Left colon (tissue), 2 donors: ENCODE measurements around the gene ABHD8. TPM values are rescaled to one million over a fixed set of nuclear protein-coding genes. Genes with fewer than 3 reads are reported as not detected.

Experiments used
- ATAC-seq: fragments of 200-7000 bp; cut with Tn5 transposase; one replicate; pipeline ENCODE4 v1.9.1; 2020; ENCODE audit warnings: mild to moderate bottlenecking, moderate library complexity
- DNase-seq, 2 donors: peaks; one replicate each; pipeline ENCODE4 v3.0.0-alpha.2; 2020
- intact Hi-C, 2 donors: fragments of 100-400 bp; cut with DNase I in 1 of 2; cut with micrococcal nuclease in 1 of 2; formaldehyde crosslinking; loops; one replicate each; pipeline versions ENCODE4 v1.11.2 to v1.14.0; 2022; cut with DNase I, micrococcal nuclease
- long read RNA-seq: library from polyadenylated mRNA; unstranded; transcript quantifications from one replicate; pipeline ENCODE4 v2.0.0, GENCODE V29; 2021
- total RNA-seq, 2 donors: library from RNA; stranded (reverse); fragmentation: NEBNext Ultra II Directional; extraction: Animal tissue kit (Norgen Biotek cat#: 25700); gene quantifications; one replicate each; pipeline ENCODE4 v1.2.1, GENCODE V29; 2021
- donor health status: DM: no; HTN: no; CAD: no.
- donor health status: DM: yes; HTN: yes; CAD: no.

The ABHD8 gene, protein sequence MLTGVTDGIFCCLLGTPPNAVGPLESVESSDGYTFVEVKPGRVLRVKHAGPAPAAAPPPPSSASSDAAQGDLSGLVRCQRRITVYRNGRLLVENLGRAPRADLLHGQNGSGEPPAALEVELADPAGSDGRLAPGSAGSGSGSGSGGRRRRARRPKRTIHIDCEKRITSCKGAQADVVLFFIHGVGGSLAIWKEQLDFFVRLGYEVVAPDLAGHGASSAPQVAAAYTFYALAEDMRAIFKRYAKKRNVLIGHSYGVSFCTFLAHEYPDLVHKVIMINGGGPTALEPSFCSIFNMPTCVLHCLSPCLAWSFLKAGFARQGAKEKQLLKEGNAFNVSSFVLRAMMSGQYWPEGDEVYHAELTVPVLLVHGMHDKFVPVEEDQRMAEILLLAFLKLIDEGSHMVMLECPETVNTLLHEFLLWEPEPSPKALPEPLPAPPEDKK
- 1 to 10 TPM; 5.6 to 6.0 TPM for total RNA-seq
- long read RNA-seq, transcript ABHD8-201 (5 exons, 2,090 nt): major isoform, 5 of 10 reads
- long read RNA-seq, partial matches to known transcripts: 4 of 10 reads
- long read RNA-seq, other reads (novel, unspliced or antisense): 1 of 10 reads

DNA sequence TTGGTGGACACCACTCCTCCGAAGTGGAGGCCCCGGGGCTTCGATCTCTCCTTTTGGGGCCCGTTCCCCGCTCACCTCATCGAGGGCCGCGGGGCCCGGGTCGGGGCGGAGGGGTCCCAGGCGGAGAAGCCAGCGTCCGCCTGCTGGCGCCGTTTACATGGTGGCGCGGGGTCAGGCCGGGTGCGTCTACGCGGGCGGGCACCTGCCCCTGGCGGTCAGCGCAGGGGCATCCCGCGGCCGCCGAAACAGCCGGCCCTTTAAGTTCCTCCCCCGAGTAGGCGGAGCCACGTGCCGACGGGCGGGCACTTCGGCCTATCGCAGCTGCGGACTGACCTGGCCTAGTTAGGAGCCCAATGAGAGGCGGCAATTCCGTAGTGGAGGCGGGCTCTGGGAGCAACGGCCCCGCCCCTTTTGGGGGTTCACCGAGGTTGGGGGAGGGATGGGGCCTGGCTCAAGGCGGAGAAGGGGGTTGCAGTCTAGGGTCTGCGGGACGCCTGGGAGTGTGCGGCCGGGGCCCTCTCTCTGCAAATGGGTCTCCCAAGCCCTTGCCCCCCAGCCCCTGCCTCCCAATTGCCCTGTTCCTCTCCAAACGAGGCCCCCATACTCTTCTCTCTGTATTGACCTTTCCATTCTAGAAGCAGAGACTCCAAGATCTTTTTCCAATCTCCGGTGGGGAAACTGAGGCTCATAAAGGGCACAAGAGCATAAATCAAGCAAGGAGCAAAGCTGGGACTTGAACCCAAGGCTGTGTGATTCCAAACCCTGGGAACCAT, at the start of gene ABHD8:
Gene ABHD8, minus strand, starts transcription at position 259 of the 773 bp plus-strand sequence. CDS start 1,809 bp downstream, outside the sequence.
- intact Hi-C loops: no loop called here
- DNase-seq (peak; percentile 96 to 97), ATAC-seq (peak; percentile 63)

DNA sequence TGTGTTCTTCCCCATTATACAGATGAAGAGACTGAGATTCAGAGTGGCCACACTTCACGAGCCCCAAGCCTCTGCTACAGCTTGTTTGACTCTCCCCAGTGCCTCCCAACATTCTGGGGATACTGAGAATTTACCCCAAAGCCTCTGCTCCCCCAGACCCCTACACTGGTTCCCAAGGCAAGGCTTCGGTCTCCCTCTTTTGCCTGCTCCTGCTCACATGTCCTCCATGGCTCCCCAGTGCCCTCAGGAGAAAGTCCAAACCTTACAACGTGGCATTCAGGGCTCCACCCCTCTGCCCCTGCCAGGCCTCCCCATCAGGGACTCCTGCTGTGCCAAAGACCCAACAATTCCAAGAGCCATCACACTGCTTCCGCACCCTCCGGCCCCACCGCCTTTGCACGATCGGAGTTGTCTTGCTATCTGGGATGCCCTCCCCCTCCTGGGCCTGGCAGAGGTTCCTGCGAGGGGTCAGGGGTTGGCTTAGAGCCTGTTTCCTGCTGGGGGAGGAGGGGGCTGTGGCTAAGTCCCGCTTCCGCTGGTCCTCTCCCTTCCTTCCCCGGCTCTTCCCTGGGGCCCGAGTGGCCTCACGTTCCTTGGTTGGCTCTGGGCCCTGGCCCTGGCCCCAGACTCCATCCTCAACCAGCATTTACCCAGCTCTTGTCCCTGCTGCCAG, 49.5 kb upstream of the ABHD8 start:
- DNase-seq: no peak
- intact Hi-C loops: no loop called here
- no peak for ATAC-seq

DNA sequence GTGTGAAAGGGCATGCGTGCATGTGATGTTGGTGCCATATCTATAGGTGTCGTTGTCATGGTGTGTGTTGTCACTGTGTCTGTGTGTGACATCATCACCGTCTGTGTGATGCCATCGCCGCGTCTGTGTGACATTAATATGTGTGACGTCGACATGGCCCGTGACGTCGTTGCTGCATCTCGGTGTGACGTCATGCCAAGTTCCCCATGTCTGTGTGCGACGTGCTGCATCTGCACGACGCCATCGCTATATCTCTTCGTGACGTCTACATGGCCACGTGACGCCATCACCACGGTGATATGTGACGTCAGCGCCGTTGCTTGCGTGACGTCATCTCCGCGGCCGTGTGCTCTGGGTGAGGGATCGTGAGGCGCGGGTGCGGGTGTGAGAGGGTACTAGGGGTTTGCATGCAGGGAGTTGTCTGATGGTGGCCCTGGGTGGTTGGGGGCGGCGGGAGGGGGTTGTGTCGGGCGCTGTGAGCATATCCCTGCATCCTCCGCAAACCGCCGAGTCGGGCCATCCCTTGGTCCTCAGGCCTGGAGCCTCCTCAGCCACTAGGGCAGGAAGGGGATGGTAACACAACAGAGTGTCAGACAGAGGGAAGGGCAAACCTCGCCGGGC, 48.7 kb upstream of the ABHD8 start:
- ATAC-seq (no peak), DNase-seq (no peak)
- intact Hi-C loops: no loop called here

DNA sequence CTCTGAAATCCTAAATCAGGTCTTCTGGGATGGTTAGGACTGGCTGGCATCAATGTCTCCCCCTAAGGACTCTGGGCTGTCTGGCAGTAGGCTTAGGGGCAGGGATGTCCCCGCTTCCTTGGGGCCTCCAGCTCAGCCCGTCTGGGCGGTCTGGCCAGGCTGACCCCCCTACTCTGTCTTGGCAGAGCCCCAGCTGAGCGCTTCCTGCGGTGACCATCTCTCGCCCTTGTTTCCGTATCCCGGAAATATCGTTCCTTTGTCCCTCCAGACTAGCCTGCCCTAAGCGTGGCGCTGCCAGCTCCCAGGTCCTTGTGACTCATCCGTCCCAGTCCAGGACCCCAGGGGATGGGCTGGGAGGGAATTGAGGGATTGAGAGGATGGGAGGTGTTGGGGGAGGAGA, 45.5 kb upstream of the ABHD8 start:
- ATAC-seq: no peak
- intact Hi-C loops: loop anchor here in 1 of 2 donors (5.0 kb wide), 1 partner anchor 39 kb away; no protein-coding TSS in a partner anchor
- peak; percentile 19 to 37 for DNase-seq

DNA sequence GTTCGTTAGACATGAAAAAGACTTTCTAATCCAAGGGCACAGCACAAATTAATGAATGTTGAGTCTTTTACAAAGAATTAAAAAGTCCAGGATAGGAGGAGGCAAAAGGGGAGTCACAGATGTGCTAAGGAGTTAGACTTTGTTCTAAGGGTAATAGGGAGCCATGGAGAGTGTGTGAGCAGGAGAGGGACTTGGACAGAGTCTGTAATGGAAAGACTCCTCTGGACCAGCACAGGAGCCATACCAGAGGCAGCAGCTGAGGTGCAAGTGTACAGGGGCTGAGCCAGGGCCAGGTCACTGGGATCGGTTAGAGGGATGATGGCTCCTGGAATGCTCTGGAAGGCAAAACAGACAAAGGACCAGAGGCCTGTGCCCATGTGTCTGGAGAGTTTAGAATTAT, 44.7 kb upstream of the ABHD8 start:
- ATAC-seq (no peak), DNase-seq (no peak)
- intact Hi-C loops: loop anchor here in 1 of 2 donors (5.0 kb wide), 1 partner anchor 39 kb away; no protein-coding TSS in a partner anchor

DNA sequence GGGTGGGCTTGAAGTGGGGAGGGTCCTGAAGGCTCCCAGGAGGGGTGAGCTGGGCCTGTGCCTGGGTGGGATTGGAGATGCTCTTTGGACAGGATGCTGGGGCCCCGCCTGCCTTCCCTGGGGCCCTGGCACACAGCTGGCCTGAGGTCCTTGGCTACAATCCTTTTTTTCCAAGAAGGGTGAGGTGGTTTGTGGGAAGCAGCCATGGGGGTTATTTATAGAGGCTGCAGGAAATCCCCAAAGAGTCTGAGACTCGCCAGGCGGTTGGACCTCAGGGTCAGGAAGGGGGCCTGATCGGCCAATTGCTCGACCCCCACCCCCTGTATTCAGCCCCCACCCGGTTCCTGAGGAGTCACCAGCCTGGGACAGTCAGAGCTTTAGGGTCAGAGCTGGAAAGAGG, 44.1 kb upstream of the ABHD8 start:
- intact Hi-C loops: loop anchor here in 1 of 2 donors (5.0 kb wide), 1 partner anchor 40 kb away; no protein-coding TSS in a partner anchor
- no peak for ATAC-seq
- DNase-seq: no peak

DNA sequence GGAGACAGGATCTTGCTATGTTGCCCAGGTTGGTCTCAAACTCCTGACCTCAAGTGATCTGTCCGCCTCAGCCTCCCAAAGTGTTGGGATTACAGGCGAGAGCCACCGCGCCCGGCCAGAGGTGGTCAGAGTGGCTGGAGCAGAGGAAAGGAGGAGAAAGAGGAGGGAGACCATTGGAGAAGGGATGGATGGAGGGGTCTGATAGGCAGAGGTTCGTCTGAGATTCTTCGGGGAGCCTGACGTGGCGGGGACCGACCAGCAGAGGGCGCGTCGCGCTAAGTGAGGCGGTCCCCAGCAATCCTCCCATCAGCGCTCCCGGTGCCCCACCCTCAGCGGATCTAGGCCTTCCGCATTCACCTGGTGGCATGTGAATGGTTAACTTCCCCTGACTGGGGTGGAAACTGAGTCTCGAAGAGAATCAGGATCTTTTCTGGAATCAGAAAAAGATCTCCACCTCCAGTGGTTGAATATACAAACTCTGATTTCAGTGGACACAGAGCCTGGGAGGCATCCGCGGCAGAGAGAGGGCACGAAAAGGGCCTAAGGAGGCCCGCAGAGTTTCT, 43.0 kb upstream of the ABHD8 start:
- intact Hi-C loops: loop anchor here in 1 of 2 donors (5.0 kb wide), 1 partner anchor 41 kb away; no protein-coding TSS in a partner anchor
- peak; percentile 61 to 84 for DNase-seq
- ATAC-seq: peak; percentile 88

DNA sequence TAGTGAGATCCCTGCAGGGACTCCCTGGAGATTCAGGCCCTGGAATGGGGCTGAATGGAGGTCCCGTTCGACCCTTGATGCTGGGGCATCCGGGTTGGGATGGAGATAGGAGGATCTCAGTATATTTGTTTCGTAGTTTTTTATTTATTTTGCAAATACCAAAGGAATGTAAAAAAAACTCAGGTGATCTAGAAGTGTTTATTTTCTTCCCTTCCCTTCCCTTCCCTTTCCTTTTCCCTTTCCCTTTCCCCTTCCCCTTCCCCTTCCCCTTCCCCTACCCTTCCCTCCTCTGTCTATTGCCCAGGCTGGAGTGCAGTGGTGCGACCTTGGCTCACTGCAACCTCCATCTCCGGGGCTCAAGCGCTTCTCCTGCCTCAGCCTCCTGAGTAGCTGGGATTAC, 38.6 kb upstream of the ABHD8 start:
- DNase-seq (no peak), ATAC-seq (no peak)
- intact Hi-C loops: no loop called here

DNA sequence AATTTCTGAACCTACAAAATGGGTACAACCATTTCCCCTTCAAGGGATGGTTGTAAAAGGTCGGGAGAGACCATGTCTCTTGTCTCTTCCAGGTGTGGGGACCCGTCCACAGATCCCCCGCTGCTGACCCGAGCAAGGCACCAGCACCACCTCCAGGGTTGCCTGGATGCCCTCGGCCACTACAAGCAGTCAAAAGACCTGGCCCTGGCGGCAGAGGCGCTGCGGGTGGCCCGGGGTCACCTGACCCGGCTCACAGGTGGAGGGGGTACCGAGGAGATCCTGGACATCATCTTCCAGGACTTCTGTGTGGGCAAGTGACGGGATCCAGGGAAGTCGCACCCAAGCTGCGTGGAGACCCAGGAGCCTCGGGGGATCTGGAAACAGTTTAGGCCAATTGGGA, 38.2 kb upstream of the ABHD8 start:
- no peak for ATAC-seq
- no peak for DNase-seq
- intact Hi-C loops: no loop called here

DNA sequence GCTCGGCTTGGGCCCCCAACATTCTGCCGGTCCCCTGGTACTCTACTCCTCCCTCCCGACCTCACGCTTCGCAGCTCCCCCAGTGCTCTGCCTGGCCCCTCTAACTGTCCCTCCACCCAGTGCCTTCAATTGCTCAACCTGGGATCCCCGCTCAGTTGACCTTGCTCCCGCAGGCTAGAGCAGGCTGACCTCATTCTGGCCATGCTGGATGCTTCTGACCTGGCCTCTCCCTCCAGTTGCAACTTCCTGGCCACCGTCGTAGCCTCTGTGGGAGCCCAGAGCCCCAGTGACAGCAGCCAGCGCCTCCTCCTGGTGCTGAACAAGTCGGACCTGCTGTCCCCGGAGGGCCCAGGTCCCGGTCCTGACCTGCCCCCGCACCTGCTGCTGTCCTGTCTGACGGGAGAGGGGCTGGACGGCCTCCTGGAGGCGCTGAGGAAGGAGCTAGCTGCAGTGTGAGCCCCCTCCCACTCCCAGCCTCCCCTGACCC, 37.7 kb upstream of the ABHD8 start:
- ATAC-seq: no peak
- DNase-seq: peak in 1 of 2 donors; percentile 31
- intact Hi-C loops: no loop called here

DNA sequence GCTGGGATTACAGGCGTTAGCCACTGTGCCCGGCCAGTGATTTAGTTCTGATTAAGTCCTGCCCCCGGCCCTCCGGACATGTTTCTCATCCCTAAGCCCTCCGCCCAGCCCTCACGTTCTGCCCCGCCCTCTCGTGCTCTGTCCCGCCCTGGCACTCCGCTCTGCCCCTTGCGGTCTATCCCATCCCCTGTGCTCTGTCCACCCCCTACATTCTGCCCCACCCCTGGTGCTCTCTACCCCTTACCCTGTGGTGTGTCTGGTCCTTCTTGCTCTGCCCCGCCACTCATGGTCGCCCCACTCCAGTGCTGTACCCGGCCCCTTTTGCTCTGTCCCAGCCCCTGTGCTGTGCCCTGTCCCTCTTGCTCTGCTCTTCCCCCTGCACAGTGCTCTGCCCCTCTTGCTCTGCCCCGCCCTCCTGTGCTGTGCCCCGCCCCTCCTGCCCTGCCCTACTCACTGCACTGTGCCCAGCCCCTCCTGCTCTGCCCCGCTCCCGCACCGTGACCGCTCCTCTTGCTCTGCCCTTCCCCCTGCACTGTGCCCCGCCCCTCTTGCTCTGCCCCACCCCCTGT, 37.2 kb upstream of the ABHD8 start:
- DNase-seq (peak; percentile 88 to 91), ATAC-seq (peak; percentile 70)
- intact Hi-C loops: no loop called here

DNA sequence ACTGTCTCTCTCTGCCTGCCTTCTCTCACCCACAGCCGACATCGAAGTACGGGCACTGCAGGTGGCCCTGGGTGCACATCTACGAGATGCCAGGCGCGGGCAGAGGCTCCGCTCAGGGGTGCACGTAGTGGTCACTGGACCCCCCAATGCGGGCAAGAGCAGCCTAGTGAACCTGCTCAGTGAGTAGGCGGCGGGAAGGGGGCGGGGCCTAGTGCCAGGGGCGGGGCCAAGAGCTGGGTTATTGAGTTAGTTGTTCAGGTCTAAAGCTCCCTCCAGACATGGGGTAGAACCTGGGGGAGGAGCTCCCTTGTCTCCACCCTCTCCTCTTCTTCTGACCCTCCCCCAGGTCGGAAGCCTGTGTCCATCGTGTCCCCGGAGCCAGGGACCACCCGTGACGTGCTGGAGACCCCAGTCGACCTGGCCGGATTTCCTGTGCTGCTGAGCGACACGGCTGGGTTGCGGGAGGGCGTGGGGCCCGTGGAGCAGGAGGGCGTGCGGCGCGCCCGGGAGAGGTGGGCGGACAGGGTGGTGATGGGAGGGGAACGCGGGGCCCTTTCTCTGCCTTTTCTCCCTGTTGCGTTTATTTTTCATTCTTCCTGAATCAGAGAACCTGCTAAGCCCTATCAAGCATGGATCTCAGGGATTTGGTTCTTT, 36.0 kb upstream of the ABHD8 start:
- ATAC-seq (no peak), DNase-seq (peak in 1 of 2 donors; percentile 55)
- intact Hi-C loops: no loop called here

DNA sequence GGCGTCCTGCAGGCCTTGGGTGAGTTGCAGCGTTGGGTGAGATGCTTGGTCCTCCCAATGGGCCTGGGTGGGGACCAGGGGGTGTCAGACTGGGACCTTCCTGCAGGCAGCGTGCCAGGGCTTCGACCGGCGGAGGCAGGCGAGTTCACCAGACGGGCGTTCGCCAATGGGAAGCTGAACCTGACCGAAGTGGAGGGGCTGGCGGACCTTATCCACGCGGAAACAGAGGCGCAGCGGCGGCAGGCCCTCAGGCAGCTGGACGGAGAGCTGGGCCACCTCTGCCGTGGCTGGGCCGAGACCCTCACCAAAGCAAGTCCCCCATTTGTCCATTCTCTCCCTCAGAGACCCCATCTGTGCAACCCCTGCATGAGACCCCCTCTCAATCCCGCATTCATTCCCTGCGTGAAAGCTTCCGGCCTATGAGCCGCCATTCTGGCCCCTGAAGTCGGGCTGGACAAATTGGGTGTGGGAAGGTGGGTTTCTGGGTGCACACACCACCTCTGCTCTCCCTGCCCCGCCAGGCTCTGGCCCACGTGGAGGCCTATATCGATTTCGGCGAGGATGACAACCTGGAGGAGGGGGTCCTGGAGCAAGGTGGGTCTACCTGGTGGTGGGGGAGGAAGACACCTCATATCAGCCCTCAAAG, 35.3 kb upstream of the ABHD8 start:
- intact Hi-C loops: no loop called here
- ATAC-seq (no peak), DNase-seq (peak in 1 of 2 donors; percentile 41)

DNA sequence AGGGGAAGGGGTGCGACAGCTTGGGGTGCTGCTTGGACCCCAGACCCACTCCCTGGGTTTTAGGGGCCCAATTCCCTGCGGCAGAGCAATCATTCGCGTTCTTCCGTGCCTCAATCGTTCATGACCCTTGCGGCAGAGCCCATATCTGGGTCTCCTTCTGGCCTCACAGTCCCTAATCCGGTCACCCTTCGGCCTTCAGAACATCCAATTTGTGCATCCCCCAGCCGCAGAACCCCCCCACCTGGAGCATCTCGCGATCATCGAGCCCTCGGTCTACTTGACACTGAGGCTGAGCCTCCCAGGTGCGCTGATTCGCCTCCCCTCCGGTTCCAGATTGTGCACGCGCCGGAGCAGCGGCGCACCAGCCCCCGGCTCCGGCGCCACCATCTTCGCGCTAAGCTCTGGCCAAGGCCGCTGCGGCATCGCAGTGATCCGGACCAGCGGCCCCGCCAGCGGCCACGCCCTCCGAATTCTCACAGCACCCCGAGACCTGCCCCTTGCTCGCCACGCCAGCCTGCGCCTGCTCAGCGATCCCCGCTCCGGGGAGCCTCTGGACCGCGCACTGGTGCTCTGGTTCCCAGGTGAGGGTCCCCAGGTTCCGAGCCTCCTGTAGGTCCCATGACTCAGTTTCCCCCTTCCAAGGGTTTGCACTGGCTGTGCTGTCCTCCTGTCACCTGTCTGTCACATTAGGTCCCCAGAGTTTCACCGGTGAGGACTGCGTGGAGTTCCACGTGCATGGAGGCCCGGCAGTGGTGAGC, 34.6 kb upstream of the ABHD8 start:
- DNase-seq (peak in 1 of 2 donors; percentile 65), ATAC-seq (no peak)
- intact Hi-C loops: no loop called here

DNA sequence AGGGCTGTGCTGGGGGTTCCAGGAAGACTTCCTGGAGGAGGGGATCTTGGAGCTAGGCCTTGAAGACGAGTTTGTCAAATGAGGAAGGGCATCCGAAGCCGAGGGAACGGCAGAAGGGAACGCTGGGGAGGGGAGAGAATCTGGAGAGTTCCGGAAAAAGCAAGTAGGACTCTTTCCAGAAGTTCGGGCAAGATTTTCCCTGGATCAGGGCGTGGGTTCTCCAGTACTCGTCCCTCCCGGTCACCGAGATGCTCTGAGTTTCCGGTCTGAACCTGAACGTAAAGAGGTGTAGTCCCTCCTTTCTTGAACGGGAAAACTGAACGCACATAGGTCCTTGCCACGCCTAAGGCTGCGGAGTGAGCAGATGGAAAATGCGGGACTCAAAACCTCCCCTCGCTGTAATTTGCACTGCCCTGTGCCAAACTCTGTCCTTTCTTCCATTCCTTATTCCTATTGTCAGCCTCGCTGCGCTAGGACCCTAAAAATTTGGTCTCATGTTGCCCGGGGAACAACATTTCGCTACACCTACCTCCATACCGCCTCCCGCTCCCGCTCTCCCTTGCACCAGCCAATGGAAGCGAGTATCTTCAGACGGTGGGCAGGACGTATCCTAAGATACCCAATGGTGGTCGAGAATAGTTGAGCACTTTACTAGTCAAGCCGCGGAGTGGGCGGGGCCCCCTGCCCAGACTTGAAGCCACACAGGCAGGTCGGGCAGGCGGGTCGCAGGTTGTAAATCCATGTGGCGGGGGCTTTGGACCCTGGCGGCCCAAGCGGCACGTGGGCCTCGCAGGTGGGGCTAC, 33.8 kb upstream of the ABHD8 start, which contains the start of gene GTPBP3:
Gene GTPBP3, plus strand, starts transcription at position 682 of the 803 bp plus-strand sequence. Its CDS starts 59 bp downstream, at position 741.
- DNase-seq (peak; percentile 98), ATAC-seq (peak; percentile 71)
- intact Hi-C loops: no loop called here
